Upper lobe of left lung (tissue), 4 donors: ENCODE results near the gene RFX7.

Source experiments
- EP300 ChIP-seq, 4 donors: sonication (generic); formaldehyde crosslinking; IDR thresholded peaks; one replicate each; pipeline ENCODE4 v1.5.1; 2017; ENCODE audit warnings: antibody characterized with exemption in 4 of 4, control low read depth in 2 of 4
- POLR2A ChIP-seq, 4 donors: fragments of 450-650 bp; IDR thresholded peaks; one replicate each; pipeline ENCODE4 v1.5.1; 2016 to 2017; ENCODE audit warnings: antibody characterized with exemption in 4 of 4, mild to moderate bottlenecking in 2 of 4
- TF ChIP-seq, protein P1 (sequence below), 6 experiments: fragments of 450-650 bp in 4 of 6; fragments of 200-600 bp in 2 of 6; sonication (generic) in 2 of 6; IDR thresholded peaks; one replicate each; pipeline ENCODE4 v1.5.1; 2016 to 2019; ENCODE audit warnings: antibody characterized with exemption in 6 of 6

DNA sequence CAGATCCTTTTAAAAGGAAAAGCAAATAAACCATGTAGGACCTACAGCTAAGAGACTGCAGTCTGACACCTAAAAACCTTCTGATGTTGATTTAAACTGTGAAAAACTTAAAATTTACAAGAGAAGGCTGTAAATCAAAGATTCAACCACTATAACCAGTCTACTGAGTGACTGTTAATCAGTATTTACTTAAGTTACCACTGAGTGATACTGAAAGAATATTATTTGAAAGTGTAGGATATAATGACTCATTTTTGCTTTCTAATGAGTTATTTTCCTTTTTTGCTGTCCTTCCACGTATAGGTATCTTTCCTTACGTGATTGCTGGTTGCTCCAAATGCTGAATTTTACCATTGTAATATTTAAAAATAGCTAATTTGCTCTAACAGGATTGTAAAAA is 44.6 kb downstream of the RFX7 start:
- TF ChIP-seq, protein P1, sequence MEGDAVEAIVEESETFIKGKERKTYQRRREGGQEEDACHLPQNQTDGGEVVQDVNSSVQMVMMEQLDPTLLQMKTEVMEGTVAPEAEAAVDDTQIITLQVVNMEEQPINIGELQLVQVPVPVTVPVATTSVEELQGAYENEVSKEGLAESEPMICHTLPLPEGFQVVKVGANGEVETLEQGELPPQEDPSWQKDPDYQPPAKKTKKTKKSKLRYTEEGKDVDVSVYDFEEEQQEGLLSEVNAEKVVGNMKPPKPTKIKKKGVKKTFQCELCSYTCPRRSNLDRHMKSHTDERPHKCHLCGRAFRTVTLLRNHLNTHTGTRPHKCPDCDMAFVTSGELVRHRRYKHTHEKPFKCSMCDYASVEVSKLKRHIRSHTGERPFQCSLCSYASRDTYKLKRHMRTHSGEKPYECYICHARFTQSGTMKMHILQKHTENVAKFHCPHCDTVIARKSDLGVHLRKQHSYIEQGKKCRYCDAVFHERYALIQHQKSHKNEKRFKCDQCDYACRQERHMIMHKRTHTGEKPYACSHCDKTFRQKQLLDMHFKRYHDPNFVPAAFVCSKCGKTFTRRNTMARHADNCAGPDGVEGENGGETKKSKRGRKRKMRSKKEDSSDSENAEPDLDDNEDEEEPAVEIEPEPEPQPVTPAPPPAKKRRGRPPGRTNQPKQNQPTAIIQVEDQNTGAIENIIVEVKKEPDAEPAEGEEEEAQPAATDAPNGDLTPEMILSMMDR (IDR thresholded peaks at IDR 0.05): no peak
- TF ChIP-seq POLR2A (IDR thresholded peaks at IDR 0.05) (no peak), EP300 (IDR thresholded peaks at IDR 0.05) (no peak)
